HG02623 (cell line): ENCODE results near the gene SKOR2.
"Not testable (repeated sequence)": the region's sequence is repeated elsewhere in the genome, so short reads cannot be mapped to it uniquely, and the experiment has no call there.

ENCODE experiments used
- ATAC-seq: cut with Tn5 transposase; IDR thresholded peaks from one replicate; pipeline ENCODE4 v1.9.1; 2021; ENCODE audit warnings: moderate library complexity; ENCODE audit not compliant: unreplicated experiment

Gene SKOR2

GRCh38 chr18:47203626-47204464 lies 47.6 kb downstream of the SKOR2 start:
- no peak for ATAC-seq

GRCh38 chr18:47195961-47196360 lies 55.5 kb downstream of the SKOR2 start:
- ATAC-seq: not testable (repeated sequence)

- no peak for ATAC-seq
Measured at GRCh38 chr18:47191961-47192360, 59.5 kb downstream of the SKOR2 start.

- ATAC-seq: no peak
Measured at GRCh38 chr18:47187721-47188120, 63.7 kb downstream of the SKOR2 start.

- ATAC-seq: no peak
Measured at GRCh38 chr18:47184419-47185050, 66.9 kb downstream of the SKOR2 start.

- ATAC-seq: not testable (repeated sequence)
Measured at GRCh38 chr18:47182156-47182555, 69.3 kb downstream of the SKOR2 start.

GRCh38 chr18:47180765-47181164 lies 70.7 kb downstream of the SKOR2 start:
- no peak for ATAC-seq

- no peak for ATAC-seq
Measured at GRCh38 chr18:47179520-47179919, 71.9 kb downstream of the SKOR2 start.

- ATAC-seq: peak; percentile 87
Measured at GRCh38 chr18:47175898-47176575, 75.4 kb downstream of the SKOR2 start, which contains the start of gene IER3IP1. Gene IER3IP1, minus strand, starts transcription at chr18:47176364. Its CDS starts 87 bp downstream, at chr18:47176277.

- peak; percentile 16 for ATAC-seq
Measured at GRCh38 chr18:47175283-47175897, 76.1 kb downstream of the SKOR2 start.

- ATAC-seq: no peak
Measured at GRCh38 chr18:47174545-47175116, 76.8 kb downstream of the SKOR2 start.

GRCh38 chr18:47172476-47172875 lies 79.0 kb downstream of the SKOR2 start:
- no peak for ATAC-seq

GRCh38 chr18:47168913-47169312 lies 82.5 kb downstream of the SKOR2 start:
- no peak for ATAC-seq

GRCh38 chr18:47168509-47168908 lies 83.0 kb downstream of the SKOR2 start:
- ATAC-seq: no peak

- ATAC-seq: no peak
Measured at GRCh38 chr18:47166294-47166693, 85.2 kb downstream of the SKOR2 start.

- ATAC-seq: peak; percentile 79
Measured at GRCh38 chr18:47163241-47163640, 88.2 kb downstream of the SKOR2 start.

GRCh38 chr18:47160256-47160655 lies 91.2 kb downstream of the SKOR2 start:
- no peak for ATAC-seq

- not testable (repeated sequence) for ATAC-seq
Measured at GRCh38 chr18:47158404-47158803, 93.1 kb downstream of the SKOR2 start.
